ENCODE results near the gene YPEL2.
A peak's percentile ranks its signal among the peaks of the same experiment; 100 is the strongest.

The YPEL2 gene

DNA sequence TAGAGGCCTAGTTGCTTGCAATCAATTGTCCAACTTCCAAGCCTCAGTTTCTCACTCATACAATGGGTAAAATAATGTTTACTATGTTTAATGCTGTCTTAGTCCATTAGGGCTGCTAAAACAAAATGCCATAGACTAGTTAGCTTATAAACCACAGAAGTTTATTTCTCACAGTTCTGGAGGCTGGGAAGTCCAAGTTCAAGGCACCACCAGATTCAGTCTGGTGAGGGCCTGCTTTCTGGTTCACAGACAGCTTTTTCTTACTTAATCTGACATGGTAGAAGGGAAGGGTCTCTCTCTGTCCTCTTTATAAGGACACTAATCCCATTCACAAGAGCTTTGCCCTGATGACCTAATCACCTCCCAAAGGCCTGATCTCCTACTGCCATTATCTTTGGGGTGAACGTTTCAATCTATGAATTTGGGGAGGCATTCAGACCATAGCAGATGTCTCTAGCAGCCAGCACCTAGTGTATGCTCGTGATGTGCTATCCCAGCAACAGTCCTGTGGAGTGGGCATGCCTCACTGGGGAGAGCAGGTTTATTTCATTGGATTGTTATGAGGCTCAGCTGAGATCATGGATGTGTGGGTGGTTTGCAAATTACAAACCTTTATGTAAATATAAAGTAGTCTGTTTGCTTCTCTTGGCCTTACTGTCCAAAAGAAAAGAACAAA, 25.2 kb downstream of the YPEL2 start:
- no peak for DNase-seq (ENCODE audit: low read depth in 3 of 3, low spot score in 1 of 3)

- DNase-seq (ENCODE audit: low read depth in 3 of 3, low spot score in 1 of 3): no peak
Observed at GRCh38 chr17:59357219-59357697, 25.8 kb downstream of the YPEL2 start.

DNA sequence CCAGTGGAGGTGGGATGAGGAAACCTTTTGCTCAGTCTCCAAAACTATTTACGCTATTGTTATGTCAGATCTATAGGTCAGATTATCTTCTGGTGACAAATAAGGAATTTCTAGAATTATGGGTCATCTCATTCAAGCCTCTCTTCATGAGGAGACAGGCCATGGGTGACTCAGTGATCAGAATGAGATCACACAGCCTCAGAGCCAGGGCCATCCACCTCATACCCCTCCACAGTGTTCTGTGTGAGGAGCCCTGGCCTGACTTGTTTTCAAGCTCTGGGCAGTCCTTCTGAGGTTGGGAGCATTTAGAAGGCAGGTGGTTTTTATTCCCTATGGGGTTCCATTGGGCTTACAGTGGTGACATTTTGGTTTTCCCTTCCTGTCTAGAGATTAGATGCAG, 26.5 kb downstream of the YPEL2 start:
- DNase-seq (ENCODE audit: low read depth in 3 of 3, low spot score in 1 of 3): no peak

GRCh38 chr17:59361386-59361785, 29.9 kb downstream of the YPEL2 start:
- DNase-seq (ENCODE audit: low read depth in 3 of 3, low spot score in 1 of 3): no peak

DNA sequence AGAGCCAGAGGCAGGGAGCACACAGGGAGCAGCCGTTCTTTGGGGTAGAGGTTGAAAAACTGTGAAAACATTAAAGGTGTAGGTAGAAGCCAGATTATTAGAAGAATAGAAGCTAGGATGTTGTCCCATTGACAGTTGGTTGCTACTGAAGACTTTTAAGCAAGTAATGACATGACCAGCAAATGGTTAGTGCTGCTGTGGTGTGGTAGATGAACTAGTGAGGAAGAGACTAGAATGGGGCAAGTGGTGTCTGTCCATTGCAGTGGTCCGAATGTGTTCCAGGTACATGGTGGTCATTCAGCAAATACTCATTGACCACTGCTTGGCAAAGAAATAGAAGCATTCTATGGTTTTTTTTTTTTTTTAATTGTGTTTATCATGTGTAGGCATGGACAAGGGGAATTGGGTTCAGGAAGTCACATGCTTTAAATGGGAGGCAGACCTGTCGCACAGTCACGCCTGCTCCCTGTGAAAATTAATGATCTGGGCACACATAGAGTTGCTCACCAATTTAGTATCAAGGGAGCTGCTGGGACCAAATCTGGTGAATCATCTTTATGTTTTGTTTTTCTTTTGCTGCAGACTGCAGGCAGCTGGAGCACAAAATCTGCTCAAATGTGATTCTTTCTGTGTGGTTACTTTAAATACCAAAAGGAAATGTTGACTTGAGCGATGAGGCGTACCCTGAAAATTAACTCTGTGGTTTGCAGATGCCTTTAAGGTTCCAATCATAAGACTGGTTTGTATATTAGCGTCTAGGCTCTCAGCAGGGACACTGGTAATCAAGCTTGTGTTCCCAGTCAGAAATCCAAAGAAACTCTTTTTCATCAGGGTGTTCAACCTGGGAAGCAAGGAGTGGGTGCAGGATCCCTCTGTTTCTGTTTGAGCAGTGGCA, 30.7 kb downstream of the YPEL2 start:
- peak in 2 of 3 donors; percentile 6 to 15 for DNase-seq (ENCODE audit: low read depth in 3 of 3, low spot score in 1 of 3)

- DNase-seq (ENCODE audit: low read depth in 3 of 3, low spot score in 1 of 3): no peak
Observed at GRCh38 chr17:59362811-59363205, 31.4 kb downstream of the YPEL2 start.

GRCh38 chr17:59365383-59365981, 34.0 kb downstream of the YPEL2 start:
- DNase-seq (ENCODE audit: low read depth in 3 of 3, low spot score in 1 of 3): no peak

GRCh38 chr17:59366040-59366757, 34.7 kb downstream of the YPEL2 start:
- DNase-seq (ENCODE audit: low read depth in 3 of 3, low spot score in 1 of 3): no peak

DNA sequence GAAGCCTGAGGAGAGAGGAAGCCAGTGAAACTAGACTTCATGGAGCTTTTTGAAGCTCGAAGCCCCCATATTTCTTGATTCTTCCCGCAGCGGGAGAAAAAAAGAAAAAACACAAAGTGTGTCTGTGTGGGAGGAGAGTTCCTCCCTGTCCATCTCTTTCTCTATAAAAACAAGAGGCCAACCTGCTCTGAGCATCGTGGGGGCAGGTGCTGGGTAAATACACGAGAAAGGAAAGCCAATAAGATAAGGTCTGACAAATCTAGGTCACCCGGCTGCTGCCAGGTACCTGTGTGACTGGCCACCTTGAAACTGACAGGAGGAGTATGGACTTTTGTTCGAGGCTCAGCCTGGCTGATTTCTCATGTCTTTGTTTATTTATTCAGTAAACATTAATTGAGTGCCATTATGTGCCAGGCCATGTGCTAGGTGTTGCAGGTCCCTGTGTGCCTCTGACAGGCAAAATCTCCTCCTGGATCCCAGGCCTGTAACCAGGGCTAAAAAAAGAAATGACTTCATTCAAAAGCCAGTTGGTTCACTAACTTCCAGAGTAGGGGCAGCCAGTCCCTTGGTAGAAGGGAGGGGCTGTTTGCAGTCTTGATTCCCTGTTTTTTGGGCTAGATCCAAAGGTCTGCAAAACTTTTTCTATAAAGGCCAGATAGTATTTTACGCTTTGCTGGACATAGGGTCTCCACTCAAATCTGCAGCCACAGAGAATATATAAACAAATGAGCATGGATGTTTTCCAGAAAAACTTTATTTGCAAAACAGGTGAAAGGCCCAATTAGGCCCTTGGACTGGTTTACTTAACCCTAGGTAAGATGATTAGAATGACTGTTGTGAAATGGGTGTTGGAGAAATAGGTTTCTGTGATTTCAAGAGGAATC, 35.6 kb downstream of the YPEL2 start:
- no peak for DNase-seq (ENCODE audit: low read depth in 3 of 3, low spot score in 1 of 3)

DNA sequence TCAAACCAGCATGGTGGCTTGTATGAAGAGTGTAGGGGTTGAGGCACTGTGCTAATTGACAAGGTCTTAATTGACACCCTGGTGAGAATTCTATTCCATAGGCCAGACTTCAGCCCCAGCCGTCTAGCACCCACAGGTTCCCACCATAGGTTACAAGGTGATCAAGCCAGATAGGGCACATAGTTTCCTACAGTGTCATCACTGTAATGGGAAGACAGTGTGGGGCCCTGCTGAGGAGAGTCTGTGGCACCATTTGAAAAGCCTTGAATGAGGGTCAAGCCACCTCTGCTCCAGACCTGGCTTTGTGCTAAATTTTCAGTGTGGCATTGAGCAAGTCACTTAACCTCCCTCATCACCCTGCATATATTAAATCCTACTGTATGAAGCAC, 36.2 kb downstream of the YPEL2 start:
- DNase-seq (ENCODE audit: low read depth in 3 of 3, low spot score in 1 of 3): no peak

GRCh38 chr17:59368218-59368857, 36.9 kb downstream of the YPEL2 start:
- DNase-seq (ENCODE audit: low read depth in 3 of 3, low spot score in 1 of 3): no peak

DNA sequence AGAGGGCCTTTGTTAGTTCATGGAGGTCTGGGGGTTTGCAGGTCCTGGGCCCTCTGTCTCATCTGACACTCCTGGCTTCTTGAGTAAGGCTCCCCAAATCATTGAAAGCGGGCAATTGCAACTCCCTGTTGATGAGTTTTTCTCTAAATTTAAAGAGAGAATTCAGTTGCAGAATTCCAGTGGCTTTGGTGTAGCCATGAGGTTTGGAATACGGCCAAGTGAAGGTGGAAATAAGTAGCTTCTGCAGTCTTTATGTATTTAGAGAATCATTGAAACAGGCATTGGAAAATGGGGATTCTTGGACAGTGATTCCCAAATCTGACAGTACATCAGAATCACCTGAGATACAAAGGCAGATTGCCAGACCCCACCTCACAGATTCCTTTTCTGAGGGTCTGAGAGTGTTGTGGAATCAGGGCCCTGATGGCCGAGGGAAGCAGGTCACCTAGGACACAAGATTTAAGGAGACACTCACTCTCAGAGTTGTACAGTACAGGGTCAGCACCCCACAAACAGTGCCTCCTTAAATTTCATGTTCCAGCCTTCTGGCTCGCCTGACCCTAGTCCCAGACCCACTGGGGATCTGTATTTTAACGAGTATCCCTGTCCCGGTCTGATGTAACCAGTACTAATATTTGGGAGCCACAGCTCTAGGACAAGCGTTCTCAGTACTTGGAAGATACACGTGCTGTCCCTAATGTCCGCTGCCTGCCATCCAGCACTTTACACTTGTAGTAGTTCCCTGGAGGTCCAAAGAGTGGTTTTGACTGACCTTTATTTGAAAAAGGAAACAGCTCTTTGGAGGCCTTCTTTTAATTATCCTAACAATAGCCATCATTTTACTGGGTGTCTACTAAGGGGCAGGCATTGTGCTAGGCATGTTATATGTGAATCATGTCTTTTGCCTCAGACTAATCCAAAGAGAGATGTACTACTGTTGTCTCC, 37.8 kb downstream of the YPEL2 start:
- no peak for DNase-seq (ENCODE audit: low read depth in 3 of 3, low spot score in 1 of 3)

DNA sequence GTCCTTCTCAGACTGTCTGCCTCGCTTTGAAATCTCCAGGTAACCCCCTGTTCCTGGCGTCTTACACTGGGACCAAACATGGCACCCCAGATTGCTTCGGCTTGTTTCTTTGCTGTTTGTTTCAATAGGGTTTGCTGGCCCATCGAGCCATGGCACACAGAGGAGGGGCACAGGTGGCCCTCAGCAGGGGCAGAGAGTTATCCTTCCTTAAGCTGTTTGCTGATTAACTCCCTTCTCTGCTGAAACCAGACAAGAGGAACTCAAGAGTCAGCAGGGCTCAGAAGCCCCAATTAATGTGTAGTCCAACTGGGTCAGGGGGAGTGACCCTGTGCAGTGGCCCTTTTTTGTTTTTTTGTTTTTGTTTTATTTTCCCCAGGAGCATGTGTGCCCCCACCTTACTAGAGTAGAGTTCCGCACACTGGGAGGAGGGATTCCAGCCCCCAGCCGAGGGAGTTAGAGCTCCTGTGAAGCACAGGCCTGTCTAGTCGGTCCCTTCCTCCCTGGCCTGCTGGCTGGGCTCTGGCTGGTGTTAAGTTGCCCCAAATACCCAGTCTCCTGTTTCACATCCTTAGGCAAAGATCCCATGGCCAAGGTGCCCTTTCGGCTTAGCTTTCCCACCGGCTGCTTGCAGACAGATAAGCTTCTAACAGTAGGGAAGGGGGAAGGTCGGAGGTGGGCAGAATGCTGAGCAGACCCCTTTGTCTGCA, 39.3 kb downstream of the YPEL2 start:
- no peak for DNase-seq (ENCODE audit: low read depth in 3 of 3, low spot score in 1 of 3)

- DNase-seq (ENCODE audit: low read depth in 3 of 3, low spot score in 1 of 3): no peak
Observed at GRCh38 chr17:59371416-59372100, 40.1 kb downstream of the YPEL2 start.

DNA sequence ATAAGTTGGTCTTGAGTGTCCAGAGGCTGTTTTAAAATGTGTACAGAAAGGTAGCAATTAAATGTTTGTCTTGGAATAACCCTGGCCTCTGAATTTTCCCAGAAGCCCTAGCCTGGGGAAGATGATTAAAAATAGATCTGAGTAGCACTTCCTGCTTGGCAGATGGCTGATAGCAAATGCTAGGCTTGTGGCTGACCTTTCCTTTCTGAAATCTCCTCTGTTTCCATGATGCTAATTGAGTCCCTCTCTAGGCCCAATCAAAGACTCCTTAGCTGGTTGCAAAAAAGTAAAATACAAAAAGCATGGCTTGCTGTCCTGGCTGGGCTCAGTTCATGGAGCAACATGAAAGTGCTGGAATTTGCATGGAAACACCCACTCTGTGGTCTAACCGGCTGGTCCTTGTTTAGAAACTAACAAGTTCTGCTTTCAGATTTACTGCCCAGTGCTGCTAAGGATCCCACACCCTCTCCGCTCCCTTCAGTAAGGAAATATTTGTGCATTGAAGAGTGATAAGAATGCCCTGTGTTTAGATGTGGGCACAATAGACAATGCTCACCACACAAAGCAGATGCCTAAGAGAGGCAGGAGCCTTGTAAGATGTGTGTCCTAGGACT, 40.8 kb downstream of the YPEL2 start:
- no peak for DNase-seq (ENCODE audit: low read depth in 3 of 3, low spot score in 1 of 3)

- DNase-seq (ENCODE audit: low read depth in 3 of 3, low spot score in 1 of 3): no peak
Observed at GRCh38 chr17:59373882-59374495, 42.5 kb downstream of the YPEL2 start.

DNA sequence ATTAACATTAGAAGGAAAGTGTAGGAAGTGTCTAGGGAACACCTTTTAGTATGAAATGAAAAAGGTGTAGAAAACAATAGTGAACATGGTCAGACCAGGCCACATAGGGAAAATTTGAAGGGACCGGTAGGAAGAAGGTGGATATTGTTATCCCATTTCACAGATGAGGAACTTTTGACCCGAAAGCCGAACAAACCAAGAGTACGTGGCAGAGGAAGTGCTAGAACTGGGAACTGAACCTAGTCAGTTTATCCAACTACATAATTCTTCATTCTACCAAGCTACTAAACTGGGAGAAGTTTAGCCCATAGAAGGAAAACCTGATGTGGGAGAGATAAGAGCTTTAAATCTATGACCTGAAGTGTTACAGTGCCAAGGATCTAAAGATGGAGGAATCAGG, 43.2 kb downstream of the YPEL2 start:
- DNase-seq (ENCODE audit: low read depth in 3 of 3, low spot score in 1 of 3): no peak
